PFSK-1 (cell line): ENCODE data around the gene GRID1.

Experiments
- FOXP2 ChIP-seq: optimal IDR thresholded peaks from 2 replicates; pipeline ENCODE3; 2011; ENCODE audit warnings: borderline replicate concordance, control low read depth, inconsistent platforms; ENCODE audit not compliant: insufficient read depth; ENCODE audit errors: extremely low read length, extremely low read depth
- POLR2AphosphoS5 ChIP-seq: IDR thresholded peaks from 2 replicates; pipeline ENCODE4 v1.6.1; 2012; ENCODE audit warnings: low read depth, mild to moderate bottlenecking, control low read depth, low read length, moderate library complexity
- SIN3A ChIP-seq: IDR thresholded peaks from 2 replicates; pipeline ENCODE4 v1.6.1; 2012; ENCODE audit warnings: mild to moderate bottlenecking, low read length, moderate library complexity, borderline replicate concordance; ENCODE audit not compliant: insufficient read depth
- TAF1 ChIP-seq: IDR thresholded peaks from 2 replicates; pipeline ENCODE4 v1.6.1; 2012; ENCODE audit warnings: low read length, control low read depth, borderline replicate concordance; ENCODE audit not compliant: insufficient read depth
- TF ChIP-seq, protein P1 (sequence below), 2 experiments: IDR thresholded peaks; 2 replicates each; pipeline versions ENCODE4 v1.6.1 to v1.8.0; 2011 to 2012; ENCODE audit warnings: low read depth in 2 of 2, low read length in 2 of 2, control low read depth in 1 of 2, inconsistent platforms in 1 of 2, mild to moderate bottlenecking in 1 of 2, moderate library complexity in 1 of 2; ENCODE audit not compliant: insufficient read depth in 1 of 2

The GRID1 gene

DNA sequence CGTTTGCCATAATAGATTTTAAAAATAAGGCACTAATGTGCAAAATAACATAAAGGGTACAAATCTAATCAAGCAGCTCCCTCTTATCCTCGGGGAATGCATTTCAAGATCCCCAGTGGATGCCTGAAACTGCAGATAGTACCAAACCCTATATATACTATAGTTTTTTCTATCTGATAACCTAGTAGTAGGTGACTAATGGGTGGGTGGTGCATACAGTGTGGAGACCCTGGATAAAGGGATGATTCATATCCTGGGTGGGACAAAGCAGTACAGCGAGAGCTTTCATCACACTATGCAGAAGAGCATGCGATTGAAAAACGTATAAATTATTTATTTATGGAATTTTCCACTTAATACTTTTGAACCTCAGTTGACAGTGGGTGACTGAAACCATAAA is 464.5 kb downstream of the GRID1 start:
- TF ChIP-seq POLR2AphosphoS5: no peak
- TF ChIP-seq, protein P1, sequence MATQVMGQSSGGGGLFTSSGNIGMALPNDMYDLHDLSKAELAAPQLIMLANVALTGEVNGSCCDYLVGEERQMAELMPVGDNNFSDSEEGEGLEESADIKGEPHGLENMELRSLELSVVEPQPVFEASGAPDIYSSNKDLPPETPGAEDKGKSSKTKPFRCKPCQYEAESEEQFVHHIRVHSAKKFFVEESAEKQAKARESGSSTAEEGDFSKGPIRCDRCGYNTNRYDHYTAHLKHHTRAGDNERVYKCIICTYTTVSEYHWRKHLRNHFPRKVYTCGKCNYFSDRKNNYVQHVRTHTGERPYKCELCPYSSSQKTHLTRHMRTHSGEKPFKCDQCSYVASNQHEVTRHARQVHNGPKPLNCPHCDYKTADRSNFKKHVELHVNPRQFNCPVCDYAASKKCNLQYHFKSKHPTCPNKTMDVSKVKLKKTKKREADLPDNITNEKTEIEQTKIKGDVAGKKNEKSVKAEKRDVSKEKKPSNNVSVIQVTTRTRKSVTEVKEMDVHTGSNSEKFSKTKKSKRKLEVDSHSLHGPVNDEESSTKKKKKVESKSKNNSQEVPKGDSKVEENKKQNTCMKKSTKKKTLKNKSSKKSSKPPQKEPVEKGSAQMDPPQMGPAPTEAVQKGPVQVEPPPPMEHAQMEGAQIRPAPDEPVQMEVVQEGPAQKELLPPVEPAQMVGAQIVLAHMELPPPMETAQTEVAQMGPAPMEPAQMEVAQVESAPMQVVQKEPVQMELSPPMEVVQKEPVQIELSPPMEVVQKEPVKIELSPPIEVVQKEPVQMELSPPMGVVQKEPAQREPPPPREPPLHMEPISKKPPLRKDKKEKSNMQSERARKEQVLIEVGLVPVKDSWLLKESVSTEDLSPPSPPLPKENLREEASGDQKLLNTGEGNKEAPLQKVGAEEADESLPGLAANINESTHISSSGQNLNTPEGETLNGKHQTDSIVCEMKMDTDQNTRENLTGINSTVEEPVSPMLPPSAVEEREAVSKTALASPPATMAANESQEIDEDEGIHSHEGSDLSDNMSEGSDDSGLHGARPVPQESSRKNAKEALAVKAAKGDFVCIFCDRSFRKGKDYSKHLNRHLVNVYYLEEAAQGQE (IDR thresholded peaks at IDR 0.05; ENCODE audit: insufficient read depth in 1 of 2, low read depth in 2 of 2, low read length in 2 of 2): no peak

GRCh38 chr10:85901599-85901998 is 465.0 kb downstream of the GRID1 start:
- TF ChIP-seq SIN3A (no peak), FOXP2 (no peak), TAF1 (no peak), POLR2AphosphoS5 (no peak)
- TF ChIP-seq, protein P1 (IDR thresholded peaks at IDR 0.05; ENCODE audit: insufficient read depth in 1 of 2, low read depth in 2 of 2, low read length in 2 of 2): no peak

GRCh38 chr10:85900487-85900886 is 466.1 kb downstream of the GRID1 start:
- TF ChIP-seq POLR2AphosphoS5: no peak

- TF ChIP-seq POLR2AphosphoS5: no peak
- TF ChIP-seq FOXP2: no peak
- TF ChIP-seq, protein P1 (IDR thresholded peaks at IDR 0.05; ENCODE audit: insufficient read depth in 1 of 2, low read depth in 2 of 2, low read length in 2 of 2): no peak
- no peak for TF ChIP-seq SIN3A
- no peak for TF ChIP-seq TAF1
Measured at GRCh38 chr10:85900061-85900460, 466.5 kb downstream of the GRID1 start.

- no peak for TF ChIP-seq SIN3A
- TF ChIP-seq, protein P1 (IDR thresholded peaks at IDR 0.05; ENCODE audit: insufficient read depth in 1 of 2, low read depth in 2 of 2, low read length in 2 of 2): no peak
- TF ChIP-seq TAF1: no peak
- TF ChIP-seq FOXP2: no peak
- no peak for TF ChIP-seq POLR2AphosphoS5
Measured at GRCh38 chr10:85891472-85891871, 475.1 kb downstream of the GRID1 start.
